Neural progenitor cell (in vitro differentiated cells): ENCODE results near the gene TMEM232.

Experiments
- CTCF ChIP-seq: fragments of 200-600 bp; sonication (generic); IDR thresholded peaks from 2 replicates; pipeline ENCODE4 v1.5.1; 2017; ENCODE audit warnings: antibody characterized with exemption, mild to moderate bottlenecking
- EZH2 ChIP-seq: fragments of 200-600 bp; sonication (generic); IDR thresholded peaks from 2 replicates; pipeline ENCODE4 v1.6.1; 2017; ENCODE audit warnings: antibody characterized with exemption, mild to moderate bottlenecking, moderate library complexity

GRCh38 chr5:110752953-110753352 lies 26.5 kb upstream of the TMEM232 start:
- no peak for TF ChIP-seq EZH2
- TF ChIP-seq CTCF, result no peak
